PFSK-1 (cell line): Measurements from ENCODE around the gene CD27.

Source experiments
- POLR2AphosphoS5 ChIP-seq: IDR thresholded peaks from 2 replicates; pipeline ENCODE4 v1.6.1; 2012; ENCODE audit warnings: low read depth, mild to moderate bottlenecking, control low read depth, low read length, moderate library complexity
- TAF1 ChIP-seq: IDR thresholded peaks from 2 replicates; pipeline ENCODE4 v1.6.1; 2012; ENCODE audit warnings: low read length, control low read depth, borderline replicate concordance; ENCODE audit not compliant: insufficient read depth

DNA sequence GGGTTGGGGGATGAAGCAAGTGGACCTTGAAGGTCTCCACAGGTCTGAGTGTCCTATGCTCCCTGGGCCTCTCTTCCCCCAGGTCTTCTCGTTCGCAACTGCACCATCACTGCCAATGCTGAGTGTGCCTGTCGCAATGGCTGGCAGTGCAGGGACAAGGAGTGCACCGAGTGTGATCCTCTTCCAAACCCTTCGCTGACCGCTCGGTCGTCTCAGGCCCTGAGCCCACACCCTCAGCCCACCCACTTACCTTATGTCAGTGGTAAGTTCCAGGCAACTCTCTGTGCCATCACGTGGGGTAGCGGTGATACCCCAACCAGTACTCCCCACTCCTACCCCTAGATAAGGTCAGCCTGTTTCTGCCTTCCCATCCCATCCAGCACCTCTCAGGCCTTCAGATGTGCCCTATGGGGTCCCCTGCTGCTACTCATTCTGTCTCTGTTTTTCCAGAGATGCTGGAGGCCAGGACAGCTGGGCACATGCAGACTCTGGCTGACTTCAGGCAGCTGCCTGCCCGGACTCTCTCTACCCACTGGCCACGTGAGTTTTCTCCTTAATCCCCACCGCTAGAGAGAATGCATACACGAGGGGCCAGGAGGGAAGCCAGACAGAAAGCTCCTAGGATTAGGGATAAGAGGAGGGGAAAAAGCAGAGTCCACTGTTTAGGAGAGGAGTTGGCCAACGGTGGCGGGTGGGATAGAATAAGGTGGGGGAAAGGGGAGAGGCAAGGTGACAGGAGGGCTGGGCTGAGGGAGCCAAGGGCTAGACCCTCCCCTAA, 5.5 kb downstream of the CD27 start:
- TF ChIP-seq POLR2AphosphoS5 = no peak
- no peak for TF ChIP-seq TAF1
